NCI-H2081 (cell line): ENCODE results near the gene RHOG.
"Not testable (repeated sequence)": the region's sequence is repeated elsewhere in the genome, so short reads cannot be mapped to it uniquely, and the experiment has no call there.

ENCODE experiments used
- DNase-seq, 2 experiments: peaks; one replicate each; lab custom pipeline; 2025; lab: John Stamatoyannopoulos, UW

RHOG gene

GRCh38 chr11:3834349-3834663 lies 6.5 kb downstream of the RHOG start:
- DNase-seq = no peak

- DNase-seq = no peak
Observed at GRCh38 chr11:3833449-3833848, 7.3 kb downstream of the RHOG start.

- DNase-seq = no peak
Observed at GRCh38 chr11:3832816-3833215, 7.9 kb downstream of the RHOG start.

GRCh38 chr11:3831378-3832239 lies 9.2 kb downstream of the RHOG start:
- no peak for DNase-seq

- no peak for DNase-seq
Observed at GRCh38 chr11:3830730-3831129, 10.0 kb downstream of the RHOG start.

- no peak for DNase-seq
Observed at GRCh38 chr11:3830088-3830487, 10.7 kb downstream of the RHOG start.

- no peak for DNase-seq
Observed at GRCh38 chr11:3827434-3828186, 13.1 kb downstream of the RHOG start.

- DNase-seq = no peak
Observed at GRCh38 chr11:3826721-3827120, 14.0 kb downstream of the RHOG start.

- DNase-seq = no peak
Observed at GRCh38 chr11:3825473-3826154, 15.1 kb downstream of the RHOG start.

GRCh38 chr11:3824714-3825472 lies 15.9 kb downstream of the RHOG start:
- DNase-seq = no peak

- no peak for DNase-seq
Observed at GRCh38 chr11:3823762-3824506, 16.8 kb downstream of the RHOG start.

- DNase-seq = no peak
Observed at GRCh38 chr11:3823303-3823702, 17.5 kb downstream of the RHOG start.

- no peak for DNase-seq
Observed at GRCh38 chr11:3822312-3822711, 18.4 kb downstream of the RHOG start.

GRCh38 chr11:3820971-3821370 lies 19.8 kb downstream of the RHOG start:
- no peak for DNase-seq

GRCh38 chr11:3817181-3817800 lies 23.5 kb downstream of the RHOG start:
- no peak for DNase-seq

- DNase-seq = no peak
Observed at GRCh38 chr11:3816673-3817072, 24.1 kb downstream of the RHOG start.

GRCh38 chr11:3815845-3816244 lies 24.9 kb downstream of the RHOG start:
- DNase-seq = no peak

- DNase-seq = not testable (repeated sequence)
Observed at GRCh38 chr11:3814832-3815231, 25.9 kb downstream of the RHOG start.

GRCh38 chr11:3810951-3811350 lies 29.8 kb downstream of the RHOG start:
- DNase-seq = no peak

- DNase-seq = no peak
Observed at GRCh38 chr11:3810446-3810845, 30.3 kb downstream of the RHOG start.

- DNase-seq = no peak
Observed at GRCh38 chr11:3809624-3809928, 31.2 kb downstream of the RHOG start.
